ENCODE results near the gene NDE1.

The NDE1 gene

GRCh38 chr16:15737140-15737644 lies 87.1 kb downstream of the NDE1 start:
- DNase-seq (ENCODE audit: low read depth), result no peak
- H3K4me3 ChIP-seq (ENCODE audit: low read depth, low read length), result no peak overlapping the region
- no peak for TF ChIP-seq CTCF (IDR thresholded peaks at IDR 0.05; ENCODE audit: insufficient read depth, low read depth, low read length, missing control alignments)

GRCh38 chr16:15739464-15739863 lies 89.4 kb downstream of the NDE1 start:
- no peak overlapping the region for H3K4me3 ChIP-seq (ENCODE audit: low read depth, low read length)
- no peak for TF ChIP-seq CTCF (IDR thresholded peaks at IDR 0.05; ENCODE audit: insufficient read depth, low read depth, low read length, missing control alignments)

GRCh38 chr16:15739950-15740349 lies 89.9 kb downstream of the NDE1 start:
- DNase-seq (ENCODE audit: low read depth), result no peak

More at GRCh38 chr16:15739464-15739863, 89.4 kb downstream of the NDE1 start:
- DNase-seq (ENCODE audit: low read depth), result no peak

GRCh38 chr16:15741207-15741871 lies 91.3 kb downstream of the NDE1 start:
- H3K4me3 ChIP-seq (ENCODE audit: low read depth, low read length), result no peak overlapping the region
- TF ChIP-seq CTCF (IDR thresholded peaks at IDR 0.05; ENCODE audit: insufficient read depth, low read depth, low read length, missing control alignments), result no peak
- no peak for DNase-seq (ENCODE audit: low read depth)

More at GRCh38 chr16:15739950-15740349, 89.9 kb downstream of the NDE1 start:
- TF ChIP-seq CTCF (IDR thresholded peaks at IDR 0.05; ENCODE audit: insufficient read depth, low read depth, low read length, missing control alignments), result no peak
- H3K4me3 ChIP-seq (ENCODE audit: low read depth, low read length), result no peak overlapping the region

- DNase-seq (ENCODE audit: low read depth), result no peak
- no peak overlapping the region for H3K4me3 ChIP-seq (ENCODE audit: low read depth, low read length)
- no peak for TF ChIP-seq CTCF (IDR thresholded peaks at IDR 0.05; ENCODE audit: insufficient read depth, low read depth, low read length, missing control alignments)
Observed at GRCh38 chr16:15742716-15743115, 92.7 kb downstream of the NDE1 start.

GRCh38 chr16:15743657-15744056 lies 93.6 kb downstream of the NDE1 start:
- TF ChIP-seq CTCF (IDR thresholded peaks at IDR 0.05; ENCODE audit: insufficient read depth, low read depth, low read length, missing control alignments), result no peak
- no peak for DNase-seq (ENCODE audit: low read depth)
- H3K4me3 ChIP-seq (ENCODE audit: low read depth, low read length), result no peak overlapping the region

- TF ChIP-seq CTCF (IDR thresholded peaks at IDR 0.05; ENCODE audit: insufficient read depth, low read depth, low read length, missing control alignments), result no peak
- H3K4me3 ChIP-seq (ENCODE audit: low read depth, low read length), result no peak overlapping the region
- DNase-seq (ENCODE audit: low read depth), result no peak
Observed at GRCh38 chr16:15746332-15746731, 96.3 kb downstream of the NDE1 start.

Data from GM12865 (cell line).